Retinal pigment epithelial cell (primary cell): ENCODE measurements around the gene RAB27B.

Experiments
- DNase-seq: peaks from one replicate; pipeline ENCODE4 v3.0.0-alpha.2; 2010; ENCODE audit warnings: low read depth
- H3K4me3 ChIP-seq: 2 replicates; pipeline ENCODE4 v1.5.1; 2011; ENCODE audit warnings: mild to moderate bottlenecking, low read length, control low read depth, moderate library complexity
- TF ChIP-seq, protein P1 (sequence below): conservative IDR thresholded peaks from 2 replicates; pipeline ENCODE4 v1.5.1; 2011; ENCODE audit warnings: low read depth, low read length, control low read depth, inconsistent platforms

Gene RAB27B, protein sequence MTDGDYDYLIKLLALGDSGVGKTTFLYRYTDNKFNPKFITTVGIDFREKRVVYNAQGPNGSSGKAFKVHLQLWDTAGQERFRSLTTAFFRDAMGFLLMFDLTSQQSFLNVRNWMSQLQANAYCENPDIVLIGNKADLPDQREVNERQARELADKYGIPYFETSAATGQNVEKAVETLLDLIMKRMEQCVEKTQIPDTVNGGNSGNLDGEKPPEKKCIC

GRCh38 chr18:54828281-54828881 lies at the start of gene RAB27B:
TSS of gene RAB27B (plus strand) at chr18:54828477. CDS start at chr18:54877586, 49,109 bp downstream.
- H3K4me3 ChIP-seq, result peak within 1 kb of the TSS; percentile 73
- TF ChIP-seq, protein P1, sequence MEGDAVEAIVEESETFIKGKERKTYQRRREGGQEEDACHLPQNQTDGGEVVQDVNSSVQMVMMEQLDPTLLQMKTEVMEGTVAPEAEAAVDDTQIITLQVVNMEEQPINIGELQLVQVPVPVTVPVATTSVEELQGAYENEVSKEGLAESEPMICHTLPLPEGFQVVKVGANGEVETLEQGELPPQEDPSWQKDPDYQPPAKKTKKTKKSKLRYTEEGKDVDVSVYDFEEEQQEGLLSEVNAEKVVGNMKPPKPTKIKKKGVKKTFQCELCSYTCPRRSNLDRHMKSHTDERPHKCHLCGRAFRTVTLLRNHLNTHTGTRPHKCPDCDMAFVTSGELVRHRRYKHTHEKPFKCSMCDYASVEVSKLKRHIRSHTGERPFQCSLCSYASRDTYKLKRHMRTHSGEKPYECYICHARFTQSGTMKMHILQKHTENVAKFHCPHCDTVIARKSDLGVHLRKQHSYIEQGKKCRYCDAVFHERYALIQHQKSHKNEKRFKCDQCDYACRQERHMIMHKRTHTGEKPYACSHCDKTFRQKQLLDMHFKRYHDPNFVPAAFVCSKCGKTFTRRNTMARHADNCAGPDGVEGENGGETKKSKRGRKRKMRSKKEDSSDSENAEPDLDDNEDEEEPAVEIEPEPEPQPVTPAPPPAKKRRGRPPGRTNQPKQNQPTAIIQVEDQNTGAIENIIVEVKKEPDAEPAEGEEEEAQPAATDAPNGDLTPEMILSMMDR, result no peak
- peak; percentile 66 for DNase-seq

GRCh38 chr18:54780285-54780861 lies 47.9 kb upstream of the RAB27B start:
- no peak for DNase-seq
- H3K4me3 ChIP-seq, result no peak overlapping the region
- TF ChIP-seq, protein P1, result no peak

- no peak overlapping the region for H3K4me3 ChIP-seq
- no peak for DNase-seq
- TF ChIP-seq, protein P1, result no peak
Measured at GRCh38 chr18:54780970-54781369, 47.3 kb upstream of the RAB27B start.

DNA sequence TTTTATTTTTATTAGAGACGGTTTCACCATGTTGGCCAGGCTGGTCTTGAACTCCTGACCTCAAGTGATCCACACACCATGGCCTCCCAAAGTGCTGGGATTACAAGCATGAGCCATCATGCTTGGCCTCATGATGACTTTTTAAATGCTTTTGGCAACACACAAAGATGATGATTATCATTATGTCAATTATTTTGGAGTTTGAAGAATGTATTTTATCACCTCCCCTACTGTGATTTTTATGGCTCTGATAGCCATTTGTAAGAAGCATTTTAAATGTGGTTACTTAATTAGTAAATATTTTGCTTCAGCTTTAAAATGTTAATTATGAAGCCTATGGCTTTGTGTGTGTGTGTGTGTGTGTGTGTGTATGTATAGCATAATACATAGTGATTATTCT lies 45.1 kb upstream of the RAB27B start:
- no peak overlapping the region for H3K4me3 ChIP-seq
- TF ChIP-seq, protein P1, result no peak
- no peak for DNase-seq

DNA sequence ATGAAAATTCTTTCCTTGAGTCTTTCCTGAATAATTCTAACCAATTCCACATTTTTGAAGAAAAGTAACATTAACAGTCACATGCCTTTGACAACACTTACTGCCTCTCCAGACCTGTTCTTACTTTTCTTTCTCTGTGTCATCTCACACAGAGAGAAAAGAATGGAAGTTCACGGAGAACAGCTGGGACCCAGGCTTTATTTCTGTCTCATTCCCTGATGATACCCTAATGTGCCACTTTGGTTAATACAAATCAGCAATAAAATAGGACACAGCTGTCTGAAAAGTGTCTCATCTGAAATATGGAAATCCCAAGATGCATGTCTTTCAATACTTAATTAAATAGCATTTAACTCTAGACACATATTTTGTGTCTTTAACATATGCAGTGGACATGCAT lies 42.1 kb upstream of the RAB27B start:
- H3K4me3 ChIP-seq, result no peak overlapping the region
- TF ChIP-seq, protein P1, result no peak
- no peak for DNase-seq

DNA sequence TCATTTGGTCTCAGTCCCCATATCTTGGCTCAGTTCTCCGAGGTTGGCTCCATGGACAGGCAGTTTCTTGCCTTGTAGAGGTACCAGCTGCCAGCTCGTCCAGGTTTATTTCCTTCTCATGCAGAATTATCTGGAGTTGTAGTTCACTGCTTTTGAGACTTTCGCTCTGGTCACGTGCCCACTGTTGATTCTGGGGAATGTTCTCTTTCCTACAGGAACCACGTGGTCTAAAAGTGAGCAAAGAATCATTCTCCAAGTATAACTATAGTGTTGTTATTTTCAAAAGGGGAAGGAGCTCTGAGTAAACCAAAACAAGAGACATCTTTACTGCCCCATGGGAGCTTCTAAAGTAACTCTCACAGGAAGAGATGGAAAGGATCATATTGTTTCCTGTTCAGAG lies 41.2 kb upstream of the RAB27B start:
- TF ChIP-seq, protein P1, result no peak
- no peak for DNase-seq
- no peak overlapping the region for H3K4me3 ChIP-seq

DNA sequence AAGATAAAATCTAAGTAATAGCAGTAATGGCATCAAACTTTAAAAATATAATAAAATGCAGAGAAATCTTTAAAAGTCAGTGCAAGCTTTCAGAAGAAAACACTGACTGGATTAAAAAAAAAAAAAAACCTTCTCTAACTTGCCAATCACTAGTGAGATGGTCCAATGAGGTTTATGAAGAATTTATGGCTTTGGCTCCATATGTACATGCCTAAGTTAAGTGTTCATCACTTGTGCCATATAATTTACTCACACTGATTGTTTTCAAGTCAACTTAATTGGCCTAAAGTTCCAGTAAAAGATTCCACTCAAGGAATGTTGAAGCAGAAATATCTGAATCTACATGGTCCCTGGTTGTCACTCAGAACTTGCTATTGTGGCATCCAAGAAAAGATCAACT lies 40.7 kb upstream of the RAB27B start:
- no peak for DNase-seq
- TF ChIP-seq, protein P1, result no peak
- no peak overlapping the region for H3K4me3 ChIP-seq
